Coronary artery (tissue), 2 donors: ENCODE measurements around the gene CHADL.

Experiments used
- DNase-seq: peaks from one replicate; pipeline ENCODE4 v3.0.0-alpha.2; 2017; ENCODE audit warnings: low spot score
- H3K27ac ChIP-seq, 2 donors: fragments of 200-600 bp; sonication (generic); one replicate each; pipeline ENCODE4 v1.5.1; 2016 to 2019
- H3K4me3 ChIP-seq: fragments of 200-600 bp; sonication (generic); 2 replicates; pipeline ENCODE4 v1.5.1; 2016; ENCODE audit warnings: mild to moderate bottlenecking, moderate library complexity
- CTCF ChIP-seq: fragments of 200-600 bp; sonication (generic); IDR thresholded peaks from one replicate; pipeline ENCODE4 v1.5.1; 2019; ENCODE audit warnings: antibody characterized with exemption

Gene CHADL

GRCh38 chr22:41204992-41205900 is 35.5 kb downstream of the CHADL start, which contains the start of gene L3MBTL2:
Gene L3MBTL2, plus strand, starts transcription at chr22:41205312. Its CDS starts 51 bp downstream, at chr22:41205363.
- peak; percentile 98 for DNase-seq
- TF ChIP-seq CTCF: no peak
- Histone ChIP-seq H3K27ac (peak within 1 kb of the TSS; percentile 50 to 67), H3K4me3 (peak within 1 kb of the TSS; percentile 74)

GRCh38 chr22:41204066-41204465 is 36.7 kb downstream of the CHADL start:
- no peak for TF ChIP-seq CTCF
- DNase-seq: no peak
- Histone ChIP-seq H3K27ac (no peak overlapping the region), H3K4me3 (no peak overlapping the region)

GRCh38 chr22:41203118-41203517 is 37.6 kb downstream of the CHADL start:
- no peak for TF ChIP-seq CTCF

GRCh38 chr22:41201141-41201540 is 39.6 kb downstream of the CHADL start:
- H3K27ac ChIP-seq: no peak overlapping the region
- no peak overlapping the region for H3K4me3 ChIP-seq
- DNase-seq: no peak
- no peak for TF ChIP-seq CTCF

More at GRCh38 chr22:41203118-41203517, 37.6 kb downstream of the CHADL start:
- Histone ChIP-seq H3K27ac (no peak overlapping the region), H3K4me3 (no peak overlapping the region)
- DNase-seq: no peak

- no peak for TF ChIP-seq CTCF
- H3K27ac ChIP-seq: peak overlapping the region in 1 of 2 donors; percentile 29
- H3K4me3 ChIP-seq: peak overlapping the region; percentile 90
- no peak for DNase-seq
These were observed 42.6 kb downstream of the CHADL start for GRCh38 chr22:41198027-41198580.

GRCh38 chr22:41197038-41197972 is 43.4 kb downstream of the CHADL start:
- peak; percentile 90 for DNase-seq
- no peak for TF ChIP-seq CTCF
- Histone ChIP-seq H3K4me3 (peak overlapping the region; percentile 90), H3K27ac (peak overlapping the region in 1 of 2 donors; percentile 29)
